ENCODE results near the gene GDI2.
"Not testable (repeated sequence)": the region's sequence is repeated elsewhere in the genome, so short reads cannot be mapped to it uniquely, and the experiment has no call there.

Gene GDI2

DNA sequence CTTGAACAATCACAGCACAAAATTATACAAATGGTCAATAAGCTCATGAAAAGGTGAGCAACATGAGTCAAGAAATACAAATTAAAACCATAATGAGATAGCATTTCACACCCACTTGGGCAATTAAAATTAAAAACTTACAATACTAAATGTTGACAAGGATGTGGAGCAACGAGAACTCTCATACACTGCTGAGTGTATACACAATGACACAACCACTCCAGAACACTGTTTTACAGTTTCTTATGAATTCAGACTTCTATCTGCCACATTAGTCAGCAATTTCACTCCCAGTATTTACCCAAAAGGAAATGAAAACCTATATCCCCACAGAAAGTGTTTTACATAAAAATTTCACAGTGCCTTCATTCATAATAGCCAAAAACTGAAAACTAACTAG, 31.1 kb downstream of the GDI2 start:
- no peak for DNase-seq (ENCODE audit: low read depth)

DNA sequence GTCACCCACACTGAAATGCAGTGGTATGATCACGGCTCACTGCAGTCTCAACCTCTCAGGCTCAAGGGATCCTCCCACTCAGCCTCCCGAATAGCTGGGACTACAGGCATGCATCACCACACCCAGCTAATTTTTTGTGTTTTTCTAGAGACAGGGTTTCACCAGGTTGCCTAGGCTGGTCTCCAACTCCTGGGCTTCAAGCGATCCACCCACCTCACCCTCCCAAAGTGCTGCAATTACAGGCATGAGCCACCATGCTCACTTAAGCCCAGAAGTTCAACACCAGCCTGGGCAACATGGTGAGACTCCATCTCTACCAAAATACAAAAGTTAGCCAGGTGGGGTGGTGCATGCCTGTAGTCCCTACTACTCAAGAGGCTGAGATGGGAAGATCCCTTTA, 33.5 kb downstream of the GDI2 start:
- DNase-seq (ENCODE audit: low read depth), result no peak

DNA sequence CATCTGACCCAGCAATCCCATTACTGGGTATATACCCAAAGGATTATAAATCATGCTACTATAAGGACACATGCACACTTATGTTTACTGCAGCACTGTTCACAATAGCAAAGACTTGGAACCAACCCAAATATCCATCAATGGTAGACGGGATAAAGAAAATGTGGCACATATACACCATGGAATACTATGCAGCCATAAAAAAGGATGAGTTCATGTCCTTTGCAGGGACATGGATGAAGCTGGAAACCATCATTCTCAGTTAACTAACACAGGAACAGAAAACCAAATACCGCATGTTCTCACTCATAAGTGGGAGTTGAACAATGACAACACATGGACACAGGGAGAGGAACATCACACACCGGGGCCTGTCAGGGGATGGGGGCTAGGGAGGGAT, 35.5 kb downstream of the GDI2 start:
- not testable (repeated sequence) for DNase-seq (ENCODE audit: low read depth)

DNA sequence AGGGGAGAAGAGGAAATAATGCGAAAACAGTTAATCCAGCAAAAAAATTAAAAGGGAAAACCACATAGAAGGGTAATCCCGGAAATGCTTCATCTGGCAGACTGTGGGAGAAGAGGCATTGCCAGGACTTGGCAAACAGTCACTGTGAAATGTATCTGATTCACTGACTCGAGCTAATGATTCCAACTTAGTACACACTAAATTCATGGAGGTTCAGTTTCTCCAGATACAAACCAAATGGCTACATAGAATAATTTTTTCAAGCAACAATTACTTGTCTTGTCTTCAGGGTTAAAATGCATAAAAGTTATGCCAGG, 36.4 kb downstream of the GDI2 start:
- no peak for DNase-seq (ENCODE audit: low read depth)

DNA sequence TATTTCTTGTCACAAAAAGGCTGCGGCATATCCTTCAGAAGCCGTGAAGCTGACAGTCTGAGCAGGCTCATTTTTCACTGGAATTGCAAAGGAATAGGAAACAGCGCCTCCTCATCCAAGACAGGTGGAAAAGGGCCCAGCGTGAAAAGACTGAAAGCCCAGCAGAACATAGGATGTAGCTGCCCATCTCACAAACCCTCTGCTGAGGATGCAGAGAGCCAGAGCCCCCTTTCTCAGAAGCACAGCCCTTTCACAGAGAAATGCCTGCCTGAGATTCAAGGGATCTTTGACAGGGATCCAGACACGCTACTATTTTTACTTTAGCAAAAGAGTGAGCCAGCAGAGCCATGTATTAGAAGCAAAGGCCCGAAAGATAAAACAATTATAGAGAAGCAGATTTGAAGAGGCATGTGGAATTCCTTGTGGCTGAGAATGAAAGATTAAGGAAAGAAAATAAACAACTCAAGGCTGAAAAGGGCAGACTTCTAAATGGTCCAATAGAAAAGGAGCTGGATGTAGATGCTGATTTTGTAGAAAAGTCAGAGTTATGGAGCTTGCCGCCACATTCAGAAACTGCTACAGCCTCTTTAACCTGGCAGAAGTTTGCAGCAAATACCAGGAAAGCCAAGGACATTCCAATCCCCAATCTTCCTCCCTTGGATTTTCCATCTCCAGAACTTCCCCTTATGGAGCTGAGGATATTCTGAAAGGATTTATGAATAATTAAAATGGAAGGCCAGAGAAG, 36.9 kb downstream of the GDI2 start:
- DNase-seq (ENCODE audit: low read depth), result no peak

DNA sequence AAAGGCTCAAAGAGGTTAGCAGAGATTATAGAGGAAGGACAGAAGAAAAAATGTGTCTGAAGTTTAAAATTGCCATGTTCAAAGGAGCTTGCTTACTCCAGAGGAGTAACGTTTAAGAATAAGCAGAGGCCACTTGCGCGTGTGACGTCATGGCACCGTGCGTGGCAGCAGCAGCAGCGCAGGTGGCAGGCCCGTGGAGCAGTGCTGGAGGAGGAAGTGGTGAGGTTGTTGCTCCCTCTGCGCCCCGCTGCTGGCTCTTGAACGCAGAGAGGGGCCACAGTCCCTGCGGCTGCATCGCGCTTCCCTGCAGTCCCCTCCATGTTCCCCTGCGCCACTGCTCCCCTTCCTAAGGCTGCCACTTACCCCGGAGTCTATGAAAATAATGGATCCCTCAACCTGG, 37.5 kb downstream of the GDI2 start:
- no peak for DNase-seq (ENCODE audit: low read depth)

DNA sequence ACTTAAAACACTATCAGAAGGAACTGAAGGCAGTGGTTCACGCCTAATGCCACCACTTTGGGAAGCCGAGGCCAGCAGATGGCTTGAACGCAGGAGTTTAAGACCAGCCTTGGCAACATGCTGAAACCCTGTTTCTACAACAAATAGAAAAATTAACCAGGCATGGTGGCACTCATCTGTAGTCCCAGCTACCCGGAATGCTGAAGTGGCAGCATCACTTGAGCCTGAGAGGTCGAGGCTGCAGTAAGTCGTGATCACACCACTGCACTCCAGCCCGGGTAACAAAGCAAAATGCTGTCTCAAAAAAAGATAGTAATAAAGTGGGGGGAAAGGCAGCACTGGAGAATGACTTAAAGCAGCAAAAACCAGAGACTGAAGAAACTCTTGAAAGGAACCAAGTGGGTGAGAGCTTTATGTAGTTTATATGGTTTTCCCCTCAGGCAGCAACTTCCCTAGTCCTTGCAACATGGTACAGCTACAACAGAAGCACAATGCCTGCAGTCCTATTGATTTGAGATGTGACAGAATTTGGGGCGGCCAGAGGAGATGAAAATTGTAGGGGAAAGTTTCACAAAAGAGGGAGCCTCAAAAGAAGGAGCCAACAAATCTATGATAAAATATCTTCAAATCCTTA, 38.1 kb downstream of the GDI2 start:
- no peak for DNase-seq (ENCODE audit: low read depth)

DNA sequence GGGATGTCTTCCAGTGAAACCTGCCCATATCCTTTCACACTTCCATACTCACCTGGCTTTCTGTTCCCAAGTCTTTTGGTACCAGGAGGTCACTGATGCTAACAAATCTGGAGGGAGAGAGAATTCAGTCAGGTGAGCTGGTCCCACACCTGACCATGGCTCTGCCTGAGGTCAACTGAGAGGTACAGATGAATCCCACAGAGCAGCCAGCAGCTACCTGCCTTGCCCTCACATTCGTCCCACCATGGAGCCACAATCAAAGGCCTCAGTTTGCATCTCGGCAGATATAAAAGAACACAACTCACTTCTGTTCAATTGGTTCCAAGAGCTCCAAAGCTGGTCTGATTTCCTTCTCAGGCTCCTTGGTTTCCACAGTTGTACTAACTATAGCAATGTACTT, 47.0 kb downstream of the GDI2 start:
- no peak for DNase-seq (ENCODE audit: low read depth)

DNA sequence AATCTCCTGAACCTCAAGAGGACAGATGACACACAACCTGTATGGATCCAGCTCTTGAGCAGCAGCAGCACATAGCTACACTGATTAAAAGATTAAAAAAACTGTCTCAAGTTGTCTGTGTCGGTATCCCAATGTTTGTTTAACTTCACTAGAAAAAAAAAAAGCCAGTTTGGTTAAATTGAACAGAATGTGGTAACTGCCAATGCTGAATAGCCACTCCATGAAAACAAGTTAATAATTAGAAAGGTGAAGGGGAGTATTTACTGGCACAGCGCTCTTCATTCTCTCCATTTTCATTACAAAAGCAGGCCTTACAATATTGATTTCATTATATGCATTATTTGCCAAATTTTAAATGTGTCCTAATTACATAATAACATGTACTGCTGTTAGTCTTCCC, 47.6 kb downstream of the GDI2 start:
- no peak for DNase-seq (ENCODE audit: low read depth)

DNA sequence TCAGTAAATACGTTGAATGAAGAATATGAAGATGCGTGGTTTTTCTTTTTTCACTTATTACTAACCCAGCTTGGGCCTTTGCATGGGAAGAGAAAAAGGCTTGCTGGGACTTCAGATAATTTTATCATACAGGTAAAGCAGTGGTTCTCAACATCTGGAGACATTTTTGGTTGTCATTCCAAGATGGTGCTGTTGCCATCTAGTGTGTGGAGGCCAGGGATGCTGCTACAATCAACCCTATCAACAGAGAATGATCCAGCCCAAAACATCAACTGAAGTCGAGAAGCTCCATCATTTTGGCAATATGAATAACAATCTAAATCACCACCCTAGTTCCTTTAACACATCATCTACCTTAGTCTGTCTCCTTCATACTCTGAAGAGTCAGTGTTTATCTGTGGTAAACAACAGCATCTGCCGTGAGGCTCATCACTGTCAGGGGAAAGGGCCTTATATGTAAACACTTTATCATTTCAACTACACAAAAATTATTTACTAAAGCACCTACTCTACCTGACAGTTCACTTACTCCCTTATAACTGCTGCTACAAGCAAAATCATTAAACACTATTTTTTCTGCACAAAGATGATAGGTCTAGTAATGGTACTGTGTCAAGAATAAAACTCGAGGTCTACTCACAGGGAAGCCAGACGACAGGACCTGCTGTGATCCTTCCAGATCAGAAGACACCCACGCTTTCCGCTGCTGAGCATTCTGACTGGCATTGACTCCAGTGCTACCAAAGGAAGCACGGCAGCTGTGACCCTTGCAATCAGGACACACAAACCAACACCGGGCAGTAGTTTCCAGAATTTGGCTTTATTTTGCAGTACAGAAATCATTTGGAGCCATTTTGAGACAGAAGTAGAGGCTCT, 48.6 kb downstream of the GDI2 start:
- DNase-seq (ENCODE audit: low read depth), result no peak

DNA sequence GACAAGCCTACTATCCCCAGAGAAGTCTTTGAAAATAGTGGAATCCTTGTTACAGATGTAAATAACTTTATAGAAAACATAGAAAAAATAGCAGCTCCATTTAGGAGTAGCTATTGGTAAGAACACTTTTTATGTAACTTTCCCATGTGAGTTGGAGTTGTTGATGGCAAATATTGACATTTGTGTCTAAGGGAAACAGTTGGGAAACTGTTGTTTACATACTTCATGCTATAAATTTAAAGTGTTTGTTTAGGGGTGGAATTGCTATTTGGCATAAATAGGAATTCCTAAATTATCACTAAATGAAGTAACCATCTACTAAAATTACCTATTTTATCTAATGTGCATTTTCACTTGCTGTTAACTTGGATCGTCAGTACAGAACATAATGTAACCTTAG, 50.7 kb downstream of the GDI2 start:
- no peak for DNase-seq (ENCODE audit: low read depth)

DNA sequence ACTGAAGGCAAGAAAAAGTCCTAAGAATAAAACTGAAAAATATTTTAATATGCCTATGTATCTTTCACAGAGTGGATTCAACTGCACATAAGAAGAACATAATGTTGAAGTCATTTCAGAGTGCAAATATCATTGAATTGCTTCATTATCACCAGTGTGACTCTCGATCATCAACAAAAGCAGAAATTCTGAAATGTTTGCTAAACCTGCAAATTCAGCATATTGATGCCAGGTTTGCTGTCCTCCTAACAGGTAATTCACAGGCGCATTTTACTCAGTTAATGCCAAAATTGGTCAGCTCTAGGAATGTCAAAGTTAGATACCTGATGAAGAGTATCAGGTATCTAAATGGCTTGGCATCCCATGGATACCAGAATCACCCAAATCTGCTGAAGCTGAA, 52.0 kb downstream of the GDI2 start:
- no peak for DNase-seq (ENCODE audit: low read depth)

DNA sequence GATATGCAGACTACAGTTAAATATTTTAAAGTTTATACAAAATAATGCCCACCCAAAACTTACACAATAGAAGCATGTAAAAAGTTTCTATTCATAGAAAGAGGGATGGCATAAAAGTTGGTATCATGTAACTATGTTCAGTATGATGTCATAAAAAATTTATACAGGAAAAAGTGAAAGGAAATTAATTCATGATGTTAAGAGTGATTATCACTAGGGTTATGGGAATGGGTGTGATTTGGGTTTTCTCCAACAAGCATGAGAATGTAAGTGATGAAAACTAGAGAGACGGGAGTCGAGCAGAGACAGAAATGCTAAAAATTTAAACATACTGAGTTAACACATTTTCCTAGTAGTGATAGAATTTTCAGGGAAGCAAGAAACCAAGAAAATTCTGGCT, 52.7 kb downstream of the GDI2 start:
- no peak for DNase-seq (ENCODE audit: low read depth)

DNA sequence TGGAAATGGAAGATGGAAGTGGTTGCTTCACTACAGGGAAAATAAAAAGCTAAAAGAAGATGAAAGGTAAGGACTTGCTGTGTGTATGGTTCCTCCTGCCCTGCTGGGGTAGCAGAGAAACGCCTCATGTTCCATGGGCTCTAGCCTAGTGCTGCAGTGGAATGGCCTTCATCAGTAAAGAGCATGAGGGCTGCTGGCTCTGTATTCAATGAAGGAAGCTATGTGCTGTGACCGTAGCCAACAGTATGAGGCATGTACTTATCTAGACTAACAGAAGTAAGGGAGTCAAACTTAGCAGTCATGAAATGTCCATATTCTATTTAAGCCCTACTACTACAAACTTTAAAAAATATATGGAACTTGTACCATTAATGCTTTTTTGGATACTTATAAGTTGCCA, 54.3 kb downstream of the GDI2 start:
- no peak for DNase-seq (ENCODE audit: low read depth)

DNA sequence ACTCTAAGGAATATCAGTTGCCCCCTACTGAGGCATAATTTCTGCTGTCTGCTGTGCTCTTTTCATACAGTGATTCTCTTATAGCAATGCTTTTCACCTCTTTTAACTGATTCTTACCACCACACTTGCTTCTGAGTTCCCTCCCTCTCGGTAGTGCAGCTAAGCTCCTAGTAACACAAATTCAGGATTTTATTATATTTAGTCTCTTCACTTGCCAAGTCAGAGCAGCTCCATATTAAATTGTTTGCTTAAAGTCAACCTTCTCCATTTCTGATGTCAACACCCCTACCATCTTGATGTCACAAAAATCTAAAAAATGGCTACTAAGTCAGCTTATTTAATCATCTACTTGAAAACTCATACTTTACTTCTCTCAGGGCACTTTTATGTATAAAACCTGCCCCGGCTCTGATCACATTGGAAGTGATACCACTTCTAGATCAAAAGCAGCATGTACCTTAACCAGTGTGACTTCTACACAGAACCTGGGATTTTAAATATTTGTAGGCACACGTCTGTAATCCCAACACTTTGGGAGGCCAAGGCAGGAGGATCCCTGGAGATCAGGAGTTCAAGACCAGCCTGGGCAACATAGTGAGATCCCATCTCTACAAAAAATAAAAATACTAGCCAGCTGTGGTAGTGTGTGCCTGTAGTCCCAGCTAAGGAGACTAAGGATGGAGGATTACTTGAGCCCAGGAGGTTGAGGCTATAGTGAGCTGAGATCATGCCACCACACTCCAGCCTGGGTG, 55.3 kb downstream of the GDI2 start:
- DNase-seq (ENCODE audit: low read depth), result no peak

DNA sequence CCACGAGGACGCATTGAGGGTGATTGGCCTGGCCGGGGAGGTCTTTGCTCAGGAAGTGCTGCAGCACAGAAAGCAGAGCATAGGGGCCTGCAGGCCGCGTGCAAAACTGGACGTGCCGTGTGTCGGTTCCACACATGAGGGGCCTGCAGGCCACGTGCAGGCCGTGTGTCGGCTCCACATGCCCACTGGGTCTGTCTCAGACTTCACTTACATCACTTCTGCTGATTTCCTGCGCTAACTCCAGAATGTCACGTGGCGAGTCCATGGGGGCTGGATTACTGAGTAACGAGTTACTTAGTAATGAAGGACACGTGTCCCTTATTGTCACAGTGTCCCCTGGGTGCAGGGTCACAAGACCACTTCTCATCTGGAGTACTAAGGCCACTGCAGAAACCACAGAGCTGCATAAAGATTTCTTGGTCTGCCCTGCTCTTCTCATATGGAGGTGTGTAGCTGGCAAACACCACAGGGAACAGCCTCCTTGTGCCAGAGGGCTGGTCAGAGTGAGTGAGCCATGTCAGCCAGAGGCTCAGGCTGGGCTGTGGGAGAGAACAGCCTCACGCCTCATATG, 60.8 kb downstream of the GDI2 start:
- no peak for DNase-seq (ENCODE audit: low read depth)

DNA sequence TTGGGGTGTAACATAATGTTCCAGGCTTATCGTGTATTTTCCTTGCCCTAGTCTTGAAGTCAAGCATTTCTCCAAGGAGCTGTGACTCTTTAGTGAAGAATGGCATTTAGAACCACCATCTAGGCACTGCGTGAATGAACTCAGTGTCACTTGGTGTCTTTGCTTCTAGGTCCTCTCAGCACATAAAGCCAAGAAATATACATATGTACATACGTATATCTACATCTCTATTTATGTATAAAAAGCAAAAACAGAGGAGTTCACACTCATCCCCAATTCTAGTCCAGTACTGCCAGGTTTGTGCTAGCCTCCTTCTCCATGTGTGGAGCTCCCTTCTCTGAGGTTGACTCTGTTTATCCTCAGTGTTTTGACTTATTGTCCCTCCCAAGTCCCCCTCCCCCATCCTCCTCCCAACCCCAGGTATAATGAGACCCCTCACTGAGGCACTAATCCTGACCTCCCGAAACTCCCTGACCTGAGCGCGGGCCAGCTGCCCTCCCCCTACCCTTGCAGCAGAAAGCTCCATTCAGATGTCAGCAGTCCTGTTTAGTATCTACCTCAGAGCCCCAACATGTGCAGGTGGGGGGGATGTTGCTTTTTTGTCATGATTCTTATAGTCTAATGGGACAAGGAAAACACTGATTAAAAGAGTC, 61.5 kb downstream of the GDI2 start:
- DNase-seq (ENCODE audit: low read depth), result no peak

DNA sequence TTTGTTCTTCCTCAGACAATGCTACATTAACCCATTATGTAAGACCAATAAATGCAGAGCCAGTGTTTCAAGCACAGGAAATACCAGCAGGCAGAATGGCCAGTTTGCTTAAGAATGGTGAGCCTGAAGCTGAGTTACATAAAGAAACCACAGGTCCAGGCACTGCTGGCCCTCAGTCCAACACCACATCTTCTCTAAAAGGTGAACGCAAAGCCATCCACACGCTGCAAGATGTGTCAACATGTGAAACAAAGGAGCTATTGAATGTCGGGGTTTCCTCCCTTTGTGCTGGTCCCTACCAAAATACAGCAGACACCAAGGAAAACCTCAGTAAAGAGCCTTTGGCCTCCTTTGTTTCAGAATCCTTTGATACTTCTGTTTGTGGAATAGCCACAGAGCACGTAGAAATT, 64.8 kb downstream of the GDI2 start:
- no peak for DNase-seq (ENCODE audit: low read depth)

DNA sequence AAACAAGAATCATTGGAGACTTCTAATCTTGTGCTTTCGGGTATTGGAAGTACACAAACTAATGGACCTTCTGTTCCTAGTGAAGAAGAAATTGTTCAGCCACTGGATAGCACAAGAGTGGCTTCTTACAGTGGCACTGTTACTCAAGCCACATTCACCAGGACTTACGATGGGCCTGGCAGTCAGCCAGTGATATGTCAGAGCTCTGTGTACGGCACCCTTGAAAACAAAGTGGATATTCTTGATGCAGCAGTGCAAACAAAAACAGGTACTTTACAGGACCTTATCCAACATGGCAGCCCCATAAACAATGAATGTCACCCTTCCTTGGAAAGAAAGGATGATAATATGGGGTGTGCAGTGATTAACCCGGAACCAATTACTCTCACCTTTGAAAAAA, 67.0 kb downstream of the GDI2 start:
- no peak for DNase-seq (ENCODE audit: low read depth)

DNA sequence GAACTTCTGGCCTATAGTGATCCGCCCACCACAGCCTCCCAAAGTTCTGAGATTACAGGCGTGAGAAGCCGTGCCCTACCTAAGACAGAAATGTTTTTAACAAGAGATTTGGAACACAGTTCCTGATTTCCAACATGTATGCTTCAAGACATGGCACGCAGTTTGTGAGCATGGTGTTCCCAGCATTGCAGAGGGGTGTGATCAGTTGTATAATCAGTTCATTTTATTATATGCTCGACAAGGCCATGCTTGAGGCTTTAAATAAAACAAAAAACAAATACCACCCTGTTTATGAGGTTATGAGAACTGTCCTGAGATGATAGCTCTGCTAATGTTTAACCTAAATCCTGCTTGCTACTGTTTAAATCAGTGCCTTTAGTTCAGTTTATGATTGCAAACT, 68.4 kb downstream of the GDI2 start:
- no peak for DNase-seq (ENCODE audit: low read depth)

DNA sequence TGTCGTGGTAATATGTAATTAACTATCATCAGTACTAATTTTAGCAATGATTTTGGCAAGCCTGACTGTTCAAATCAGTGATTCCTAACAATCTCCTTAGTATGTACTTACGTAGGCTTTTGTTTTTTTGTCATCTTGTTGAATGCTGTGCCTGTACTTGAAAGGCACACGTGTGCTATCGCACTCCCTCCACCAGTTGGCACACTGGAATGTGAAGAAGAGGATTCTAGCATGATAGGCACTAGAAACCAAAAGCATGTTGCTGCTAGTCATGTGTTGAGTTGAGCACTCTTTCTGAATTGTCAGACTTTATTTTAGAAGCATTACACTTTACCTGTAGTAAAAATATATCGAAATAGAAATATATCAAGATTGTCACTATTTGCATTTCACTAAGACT, 69.5 kb downstream of the GDI2 start:
- DNase-seq (ENCODE audit: low read depth), result no peak

DNA sequence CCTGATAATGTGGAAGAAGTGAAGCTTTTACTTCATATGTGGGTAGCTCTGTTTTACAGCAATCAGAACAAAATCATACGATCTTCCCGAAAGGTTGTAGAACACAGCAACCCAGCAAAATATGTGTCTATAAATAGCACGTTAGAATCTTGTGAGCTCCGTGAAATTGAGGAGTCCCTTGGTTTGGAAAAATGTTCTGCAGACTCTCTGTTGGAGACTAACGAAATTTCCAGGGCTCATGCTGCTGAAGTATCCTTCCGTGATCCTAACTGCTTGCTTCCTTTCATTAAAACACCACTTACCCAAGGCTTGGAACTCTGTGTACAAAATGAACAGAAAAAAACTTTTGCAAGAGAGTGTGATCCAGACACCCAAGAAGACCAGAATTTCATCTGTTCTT, 71.1 kb downstream of the GDI2 start:
- no peak for DNase-seq (ENCODE audit: low read depth)

All from CMK (cell line).